ENCODE measurements around the gene ANKFN1.

Gene ANKFN1

DNA sequence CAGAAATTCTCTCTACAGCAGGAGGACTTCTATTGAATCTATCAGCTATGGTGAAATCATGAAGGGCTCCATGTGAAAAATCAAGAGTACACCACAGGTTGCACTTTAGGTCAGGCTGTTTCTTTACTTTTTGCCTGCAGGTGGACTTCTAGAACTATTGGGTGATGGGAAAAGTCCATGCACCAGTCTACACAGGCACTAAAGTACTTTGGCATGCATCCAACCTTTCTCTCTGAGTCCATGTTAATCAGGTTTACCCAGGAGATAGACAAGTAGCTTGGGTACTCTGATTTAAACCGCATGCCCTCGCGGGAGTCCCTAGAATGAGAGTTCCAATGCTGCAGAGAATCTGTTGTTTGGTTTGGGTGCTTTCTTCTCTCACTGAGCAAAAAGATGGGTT is 9.1 kb upstream of the ANKFN1 start:
- no peak for DNase-seq

DNA sequence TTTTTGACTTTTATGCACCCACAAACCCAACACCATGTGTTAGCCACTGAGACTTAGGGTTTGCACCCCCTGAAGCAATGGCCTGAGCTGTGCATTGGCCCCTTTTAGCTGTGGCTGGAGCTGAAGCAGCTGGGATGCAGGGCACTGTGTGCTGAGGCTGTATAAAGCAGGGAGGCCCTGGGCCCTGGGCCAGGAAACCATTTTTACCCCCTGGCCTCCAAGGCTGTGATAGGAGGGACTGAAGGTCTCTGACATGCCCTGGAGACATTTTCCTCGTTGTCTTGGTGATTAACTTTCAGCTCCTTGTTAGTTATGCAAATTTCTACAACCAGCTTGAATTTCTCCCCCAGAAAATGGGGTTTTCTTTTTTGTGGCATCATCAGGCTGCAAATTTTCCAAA is 6.7 kb upstream of the ANKFN1 start:
- DNase-seq, result no peak

DNA sequence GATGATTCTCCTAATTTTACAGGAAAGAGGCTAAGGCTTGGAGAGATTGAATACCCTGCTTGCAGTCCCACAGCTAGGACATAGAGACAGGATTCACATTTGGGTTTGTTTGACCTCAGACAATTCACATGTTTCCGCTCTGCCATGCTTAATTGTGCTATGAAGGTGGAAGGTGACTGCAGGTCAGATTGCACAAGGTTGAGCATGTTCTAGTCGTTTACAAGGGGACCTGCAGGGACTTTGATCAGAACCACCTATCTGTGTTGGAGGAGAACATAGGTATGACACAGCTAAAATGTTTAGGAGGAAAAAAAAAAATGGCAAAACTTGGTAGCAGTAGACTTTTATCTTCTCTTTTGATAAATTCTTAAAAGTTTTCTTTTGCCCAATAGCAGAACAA is 4.9 kb upstream of the ANKFN1 start:
- DNase-seq, result no peak

DNA sequence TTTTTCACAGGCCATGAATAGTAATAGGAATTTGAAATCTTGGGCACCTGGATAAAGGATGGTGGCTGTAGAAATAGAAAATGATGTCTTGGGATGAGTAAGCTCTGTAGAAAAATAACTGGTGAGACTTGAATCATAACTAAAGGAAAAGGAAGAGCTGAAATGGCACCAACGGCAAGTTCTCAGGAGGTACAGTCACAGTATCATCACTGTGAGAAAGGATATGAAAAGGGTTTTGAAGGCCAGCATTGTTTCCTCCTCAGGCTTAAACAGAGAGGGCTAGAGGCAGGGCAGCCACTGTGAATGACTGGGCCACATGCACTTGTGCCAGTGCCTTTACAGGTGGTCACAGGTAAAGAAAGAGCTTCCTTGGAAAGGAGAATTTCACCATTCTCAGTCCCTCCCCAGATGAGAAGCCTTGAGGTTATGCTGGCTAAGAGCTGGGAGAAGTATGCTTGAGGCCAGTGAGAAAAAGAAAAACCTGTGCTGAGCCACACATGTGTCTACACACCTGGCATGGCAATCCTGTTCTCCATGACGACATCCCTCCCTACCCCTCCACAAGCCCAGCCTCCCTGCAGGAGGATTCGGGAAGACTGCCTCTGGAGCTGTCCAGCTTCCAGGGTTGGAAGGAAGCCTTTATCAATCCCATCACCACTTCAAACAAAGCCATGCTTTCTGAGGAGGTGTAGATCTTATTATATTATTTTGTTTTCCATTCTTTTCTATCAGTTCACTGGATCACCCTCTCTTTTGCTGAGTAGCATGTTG is 3.8 kb upstream of the ANKFN1 start:
- no peak for DNase-seq

DNA sequence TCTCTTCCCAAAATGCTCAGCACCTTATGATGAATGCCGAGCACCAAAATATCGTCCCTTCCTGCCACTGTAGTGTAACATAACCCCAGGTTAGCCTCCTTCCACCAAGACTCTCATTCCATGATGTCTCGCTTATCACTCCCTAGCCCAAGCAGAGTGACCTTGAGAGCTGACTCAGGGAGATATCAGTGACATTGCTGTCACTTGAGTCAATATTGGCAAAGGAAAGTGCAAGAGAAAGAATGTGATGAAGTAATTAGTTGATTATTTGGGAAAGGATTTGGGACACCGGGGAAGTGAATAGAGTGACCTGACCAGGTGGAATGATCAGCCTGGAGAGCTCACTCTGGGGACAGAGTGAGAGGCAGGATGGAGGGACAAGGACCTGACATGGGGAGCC is 2.6 kb upstream of the ANKFN1 start:
- DNase-seq, result no peak

DNA sequence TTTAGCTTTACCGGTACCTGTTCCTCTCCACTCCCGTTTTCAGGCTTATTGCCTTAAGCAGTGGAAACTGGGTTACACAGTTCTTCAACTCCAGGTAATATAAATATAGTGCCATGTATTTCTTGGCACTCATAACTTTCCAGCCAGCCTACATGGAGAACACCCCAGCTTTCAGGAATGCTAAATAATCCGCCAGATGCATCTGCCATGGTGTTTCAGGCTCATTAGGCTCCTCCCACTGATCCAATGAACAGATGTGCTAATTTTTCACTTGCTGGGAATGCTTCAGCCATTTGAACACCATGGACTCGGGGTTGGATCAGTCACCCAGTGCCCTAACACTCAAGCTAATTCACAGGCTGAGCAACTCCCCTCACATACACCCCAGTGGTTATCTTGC is 4.6 kb downstream of the ANKFN1 start:
- no peak for DNase-seq

DNA sequence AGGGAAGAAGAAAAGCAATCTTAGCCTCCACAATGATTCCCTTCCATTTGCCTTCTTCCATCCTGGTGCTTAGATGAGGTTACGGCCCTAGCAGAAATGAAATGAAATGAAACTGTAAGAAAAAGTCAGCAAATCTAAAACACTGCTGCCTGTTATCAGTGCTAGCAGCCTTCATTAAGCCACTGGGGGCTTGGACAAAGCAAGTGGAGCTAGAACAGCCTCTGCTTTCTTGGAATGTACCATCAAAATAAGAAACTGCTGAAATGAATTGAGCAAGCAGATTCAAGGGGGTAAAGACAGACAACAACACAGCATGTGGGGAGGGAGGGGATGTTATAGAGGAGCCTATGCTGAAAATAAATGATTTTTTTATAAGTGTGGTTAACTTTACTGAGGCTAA is 5.1 kb downstream of the ANKFN1 start:
- DNase-seq, result no peak

DNA sequence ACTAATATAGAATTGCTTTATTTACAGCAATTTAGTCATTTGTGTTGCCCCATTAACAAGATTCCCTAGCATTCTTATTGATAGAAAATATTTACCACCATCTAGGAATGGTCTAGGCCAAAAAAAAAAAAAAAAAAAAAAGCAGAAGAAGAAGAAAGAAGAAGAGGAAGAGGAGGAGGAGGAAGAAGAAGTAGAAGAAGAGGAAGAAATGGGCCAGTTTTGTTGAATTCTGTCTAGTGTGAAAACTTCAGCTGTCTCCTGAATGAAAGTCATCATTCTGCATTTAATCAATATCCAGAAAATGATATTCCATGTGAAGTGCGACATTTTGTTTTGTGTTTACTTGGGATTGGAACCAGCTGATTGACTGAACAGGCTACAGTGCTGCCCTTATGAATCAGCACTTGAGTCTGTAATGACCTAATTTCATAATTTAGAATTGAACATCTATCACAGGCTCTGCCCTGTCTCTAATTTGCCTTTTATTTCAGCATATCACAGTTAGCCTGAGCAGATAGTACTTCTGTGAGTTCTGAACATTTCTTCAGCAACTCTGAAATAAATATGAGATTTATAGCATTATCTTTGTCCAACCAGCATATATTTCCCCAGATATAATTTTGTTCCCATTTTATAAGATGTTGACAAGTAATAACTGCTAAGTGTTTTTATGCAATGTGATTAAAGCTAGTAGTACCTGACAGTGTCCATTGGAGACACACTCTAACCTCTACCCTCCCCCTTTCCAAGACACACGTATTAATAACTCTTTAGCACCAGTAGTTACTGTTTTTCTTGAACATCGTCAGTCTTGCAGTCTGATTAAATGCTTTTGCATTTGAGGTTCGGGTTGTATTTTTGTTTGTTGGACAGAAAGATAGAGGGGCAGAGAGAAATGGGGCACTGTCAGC is 5.9 kb downstream of the ANKFN1 start:
- DNase-seq, result no peak

DNA sequence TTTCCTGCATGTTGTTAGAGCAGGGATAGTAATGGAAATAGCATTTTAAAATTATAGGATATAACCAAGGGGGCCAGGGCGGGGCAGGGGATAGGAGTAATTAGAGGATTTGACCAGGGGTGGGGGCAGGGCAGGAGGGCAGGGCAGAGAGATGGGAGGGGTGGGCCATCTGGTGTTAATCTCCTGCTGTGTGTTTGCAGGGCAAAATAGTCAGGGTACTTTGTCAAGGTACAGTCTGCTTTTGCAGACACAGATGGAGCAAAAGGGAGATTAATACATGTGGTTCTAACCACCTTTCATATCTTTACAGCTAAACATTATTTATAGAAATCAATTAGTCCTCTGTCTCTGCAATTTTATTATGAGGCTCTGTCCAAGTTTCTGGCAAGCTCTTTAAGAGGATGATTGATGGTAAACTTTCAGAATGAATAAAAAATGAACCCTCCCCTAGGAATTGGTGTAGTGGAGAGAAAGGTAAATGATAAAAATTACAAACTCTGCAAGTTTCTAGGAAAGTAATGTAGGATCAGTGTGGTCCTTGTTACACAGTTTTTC is 6.6 kb downstream of the ANKFN1 start:
- DNase-seq, result no peak

DNA sequence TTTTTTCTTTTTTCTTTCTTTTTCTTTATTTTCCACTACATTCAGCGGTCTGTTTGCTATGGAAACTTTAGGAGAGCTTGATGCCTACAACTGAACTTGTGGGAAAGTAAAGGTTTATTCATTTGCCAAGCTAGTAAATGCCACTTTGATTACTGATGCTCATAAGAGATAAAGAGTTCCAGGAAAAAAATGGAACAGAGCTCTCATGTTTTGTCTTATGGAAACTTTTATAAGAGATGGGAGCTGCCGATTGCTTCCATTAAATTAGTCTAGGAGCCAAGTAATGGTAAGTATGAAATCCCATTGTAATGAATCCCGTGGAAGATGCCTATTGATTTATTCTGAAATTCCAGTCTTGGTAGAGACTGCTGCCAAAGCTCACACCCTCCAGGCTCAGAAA is 7.1 kb downstream of the ANKFN1 start:
- DNase-seq, result no peak

DNA sequence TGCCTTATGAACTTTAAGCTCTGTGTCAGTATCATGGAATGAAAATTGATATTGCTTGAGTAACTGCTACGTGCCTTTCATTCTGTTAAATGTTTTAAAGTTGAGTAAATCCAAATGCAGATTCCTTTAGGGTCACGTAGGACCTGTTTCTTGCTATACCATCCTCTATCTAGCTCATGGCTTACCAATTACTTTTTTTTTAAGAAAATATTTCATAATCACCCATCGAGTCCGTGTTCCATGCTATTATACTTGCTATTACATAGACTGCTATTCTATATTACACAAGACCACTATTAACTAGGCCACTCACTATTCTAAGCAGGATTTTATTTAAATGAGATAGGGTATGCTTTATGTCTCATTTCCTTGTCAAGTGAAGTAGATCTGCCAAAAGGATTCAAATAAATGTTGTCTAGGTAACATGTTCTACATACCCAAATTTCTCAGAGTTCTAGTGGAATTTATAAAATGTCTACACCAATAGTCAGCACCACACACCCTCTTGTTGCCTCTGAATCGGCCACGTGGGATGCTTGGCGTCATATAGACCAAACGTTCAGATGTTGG is 11.9 kb downstream of the ANKFN1 start:
- DNase-seq, result no peak

DNA sequence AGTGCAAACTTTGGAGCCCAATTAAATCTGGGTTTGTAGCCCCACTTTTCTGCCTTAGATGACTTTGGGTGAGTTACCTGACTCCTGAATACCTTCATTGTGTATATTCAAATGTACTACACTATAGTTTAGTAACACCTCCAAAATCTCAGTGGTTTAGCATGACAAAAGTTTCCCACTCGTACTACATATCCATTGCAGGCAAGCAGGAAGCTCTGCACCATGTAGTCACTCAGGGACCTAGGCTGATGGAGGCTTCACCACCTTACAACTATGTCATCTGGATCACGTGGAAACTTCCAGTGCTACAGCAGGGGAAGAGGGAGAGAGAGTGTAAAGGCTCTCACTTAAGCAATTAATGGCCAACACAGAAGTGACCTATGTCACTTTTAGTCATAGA is 14.2 kb downstream of the ANKFN1 start:
- no peak for DNase-seq

DNA sequence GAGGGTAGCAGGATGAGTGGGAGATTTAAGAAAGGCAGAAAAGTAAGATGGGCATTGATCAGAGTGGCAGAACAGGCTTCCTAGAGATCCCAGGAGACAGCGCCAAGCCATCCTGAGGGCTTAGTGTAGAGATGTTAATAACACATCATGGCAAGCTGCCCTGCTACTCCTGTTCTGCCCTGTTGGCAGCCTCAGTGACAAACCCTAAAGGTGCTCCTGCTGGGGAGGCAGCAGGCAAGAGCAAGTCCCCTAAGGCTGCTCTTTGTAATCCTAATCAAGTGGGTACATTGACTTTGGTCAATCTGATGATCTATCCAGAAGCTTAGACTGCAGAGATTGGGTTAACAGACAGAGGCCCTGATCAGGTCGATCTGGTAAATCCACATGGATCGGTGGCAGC is 16.3 kb downstream of the ANKFN1 start:
- no peak for DNase-seq

DNA sequence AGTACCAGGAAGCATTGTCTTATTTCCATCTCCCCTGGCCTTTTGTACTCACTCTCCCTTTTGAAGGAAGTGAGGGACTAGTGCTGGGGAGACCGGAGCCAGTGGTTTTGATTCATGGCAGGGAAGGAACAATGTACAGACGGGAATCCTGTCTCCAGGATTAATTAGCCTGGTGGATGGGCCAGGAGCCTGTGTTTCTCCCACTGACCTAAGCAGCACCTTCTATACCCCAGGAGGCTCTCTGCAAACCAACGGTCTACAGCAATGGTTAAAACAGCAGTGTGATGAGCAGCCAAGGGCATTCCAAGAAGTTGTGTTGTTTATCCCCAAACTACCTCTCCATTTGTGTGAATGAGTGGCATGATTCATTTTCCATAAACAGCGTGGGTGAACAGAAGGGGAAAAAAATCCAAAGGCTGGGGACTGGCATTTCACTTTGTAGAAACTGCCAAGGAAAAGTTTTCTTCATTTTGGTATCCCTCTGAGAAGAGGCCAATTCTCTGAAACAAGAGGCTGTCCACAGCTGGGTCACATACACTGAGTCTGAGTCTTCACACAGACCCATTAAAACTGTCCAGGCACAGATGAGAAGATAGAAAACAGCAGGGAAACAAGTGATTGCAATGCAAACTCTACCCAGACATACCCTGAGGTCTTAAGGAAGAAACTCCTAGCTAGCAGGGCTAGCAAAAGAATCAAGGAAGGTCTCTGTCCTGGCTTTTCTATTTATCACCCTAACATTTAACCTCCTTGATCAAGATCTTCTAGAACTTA is 18.1 kb downstream of the ANKFN1 start:
- DNase-seq, result no peak

DNA sequence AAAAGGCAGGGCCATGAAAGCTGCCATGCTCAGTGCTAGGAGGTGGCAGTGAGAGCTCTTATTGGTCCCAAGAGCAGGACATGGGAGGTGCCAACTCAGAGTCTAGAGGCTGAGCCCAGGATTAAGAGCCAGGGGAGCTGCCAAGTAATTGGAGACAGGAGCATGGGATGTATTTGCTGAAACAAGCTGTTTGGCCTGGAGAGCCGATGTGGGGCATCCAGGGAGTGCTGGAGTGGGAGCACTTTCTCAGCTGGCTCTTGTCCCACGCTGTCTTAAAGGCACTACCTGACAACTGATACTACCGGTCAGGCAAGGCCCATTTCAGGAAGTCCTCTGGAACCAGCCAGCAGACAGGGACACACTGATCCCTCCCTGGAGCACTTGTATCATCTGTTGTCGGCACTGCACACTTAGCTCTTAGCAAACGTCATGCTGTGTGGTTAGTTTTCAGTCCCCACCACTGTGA is 19.3 kb downstream of the ANKFN1 start:
- DNase-seq, result no peak

DNA sequence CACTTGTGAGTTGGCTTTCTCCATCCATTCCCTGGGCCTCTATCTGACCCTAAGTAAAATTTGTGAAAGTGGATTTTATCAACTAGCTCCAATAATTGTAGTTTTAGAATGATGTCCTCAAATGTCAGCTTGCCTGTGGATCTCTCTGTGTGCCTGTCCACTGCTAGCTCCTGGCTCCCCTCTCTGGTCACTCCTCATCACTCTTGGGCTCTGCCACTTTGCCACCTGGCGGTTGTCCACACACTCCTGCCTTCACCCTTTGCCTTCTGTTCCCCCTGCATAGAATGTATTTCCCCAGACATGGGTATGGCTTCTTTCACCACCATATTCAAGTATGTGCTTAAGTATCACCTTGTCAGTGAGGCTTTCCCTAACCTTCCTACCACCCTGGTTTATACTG is 19.8 kb downstream of the ANKFN1 start:
- DNase-seq, result no peak

DNA sequence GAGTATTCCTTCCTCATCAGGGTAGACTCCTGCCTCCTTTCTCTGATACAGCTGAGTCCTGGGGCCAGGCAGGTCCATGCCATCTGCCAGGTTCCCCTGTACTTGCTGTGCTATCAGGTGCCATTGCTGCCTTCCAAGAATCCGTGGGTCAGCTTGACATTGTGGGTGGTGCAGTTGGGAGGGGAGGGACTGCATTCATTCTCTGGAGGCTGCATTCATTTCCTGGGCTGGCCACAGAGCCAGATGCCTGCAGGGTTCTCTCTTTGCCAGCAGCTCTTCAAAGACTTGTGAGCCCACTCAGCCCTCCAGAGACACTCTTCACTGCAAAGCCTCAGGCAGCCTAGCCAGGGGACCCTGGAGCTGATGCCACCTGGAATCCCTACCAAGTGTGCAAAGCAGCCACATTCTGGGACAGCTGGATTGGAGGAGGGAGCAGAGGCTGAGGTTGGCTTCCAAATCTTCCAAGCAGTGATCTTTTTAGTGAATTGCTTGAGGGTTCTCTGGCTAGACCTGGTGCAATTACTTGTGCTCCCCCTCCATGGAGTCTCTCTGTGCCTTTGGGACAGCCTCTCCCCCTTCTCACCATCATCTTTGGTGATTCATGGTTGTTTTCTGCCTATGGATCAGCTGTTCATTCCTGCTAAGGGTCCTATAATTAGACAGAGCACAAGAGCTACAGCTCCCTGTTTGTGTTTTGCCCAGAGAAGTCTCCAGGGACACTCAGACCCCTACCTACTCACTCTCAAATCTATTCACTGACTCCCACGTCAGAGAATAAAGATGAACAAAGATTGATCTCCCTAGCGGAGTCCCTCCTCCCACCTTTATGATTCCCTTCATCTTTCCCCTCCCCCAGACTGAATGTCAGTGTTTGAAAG is 20.9 kb downstream of the ANKFN1 start:
- DNase-seq, result no peak

DNA sequence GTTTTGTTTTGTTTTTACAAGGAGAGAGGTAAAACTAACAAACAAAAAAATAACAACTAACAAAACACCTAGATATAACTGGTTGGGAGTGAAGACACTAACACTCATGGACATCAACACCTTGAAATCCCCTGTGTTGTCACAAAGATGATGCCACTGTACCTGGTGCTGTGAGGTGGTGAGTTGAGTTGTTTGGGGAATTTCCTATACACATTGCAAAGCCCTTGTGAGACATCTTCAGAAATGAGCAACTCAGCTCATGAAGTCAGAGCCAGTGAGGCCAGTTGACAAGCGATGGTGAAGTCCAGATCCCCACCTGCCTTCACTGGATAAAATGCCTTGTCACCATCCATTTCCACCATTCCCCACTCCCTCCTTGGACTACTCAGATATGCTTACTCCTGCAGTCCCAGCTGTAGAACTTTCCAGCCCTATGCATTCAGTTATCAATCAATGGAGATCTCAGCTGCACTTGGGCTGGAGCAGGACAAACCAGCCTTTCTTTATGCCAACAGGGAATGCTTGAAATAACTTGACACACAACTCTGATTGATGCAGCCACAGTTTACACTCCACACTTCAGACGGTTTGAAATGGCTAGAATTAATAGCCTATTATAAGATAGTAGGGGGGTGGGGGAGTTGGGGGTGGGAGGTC is 22.2 kb downstream of the ANKFN1 start:
- no peak for DNase-seq

DNA sequence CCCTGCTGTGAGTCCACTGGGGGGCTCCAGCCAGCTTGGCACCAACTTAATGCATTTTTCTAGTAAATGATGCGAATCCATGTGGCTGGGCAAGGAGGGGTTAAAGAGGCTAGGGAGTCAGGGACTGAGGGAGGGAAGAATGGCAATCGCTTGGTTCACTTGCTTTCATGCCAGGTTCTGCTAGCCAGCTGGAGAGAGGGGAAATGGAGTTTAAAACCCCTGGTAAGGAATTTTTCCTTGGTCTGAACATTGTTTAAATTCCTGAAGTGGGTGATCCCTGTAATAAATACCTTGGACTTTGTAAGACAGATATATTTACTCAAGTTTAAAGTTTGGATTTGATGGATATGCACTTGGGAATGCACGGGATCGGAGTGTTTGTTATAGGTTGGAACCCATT is 22.8 kb downstream of the ANKFN1 start:
- no peak for DNase-seq

DNA sequence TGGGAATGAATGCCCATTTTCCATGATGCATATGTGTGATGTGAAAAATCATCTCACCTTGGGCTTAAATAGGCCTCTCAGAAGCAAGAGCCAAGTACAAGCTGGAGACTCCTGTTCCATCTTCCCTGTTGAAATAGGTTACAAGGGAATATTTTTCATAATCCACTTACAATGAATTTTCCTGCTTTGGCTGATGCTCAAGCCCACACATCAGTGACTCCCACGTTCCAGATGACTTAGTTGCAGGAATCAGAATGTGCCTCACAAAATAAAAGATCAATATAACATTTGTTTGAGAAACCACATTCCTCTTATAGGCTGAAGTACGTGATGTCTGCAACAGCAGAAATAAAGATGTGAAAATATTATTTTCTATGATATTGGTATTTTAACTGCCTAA is 24.1 kb downstream of the ANKFN1 start:
- DNase-seq, result no peak

DNA sequence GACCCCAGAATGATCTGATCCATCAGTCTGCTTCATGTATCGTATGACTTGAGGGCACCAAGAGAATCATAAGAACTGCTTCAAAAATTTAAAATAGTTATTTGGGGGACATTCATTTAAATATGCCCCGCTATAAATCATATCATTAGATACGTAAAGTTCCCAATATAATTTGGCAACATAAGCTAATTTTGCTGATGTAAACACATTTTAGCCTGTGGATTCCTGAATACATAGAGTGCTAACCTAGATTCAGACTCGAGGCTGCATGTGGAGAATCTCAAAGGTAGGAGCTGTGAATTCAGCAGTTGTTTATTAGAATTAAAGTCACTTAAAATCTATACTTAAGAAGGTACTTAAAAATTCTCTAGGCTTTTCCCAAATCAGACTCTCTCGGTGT is 24.9 kb downstream of the ANKFN1 start:
- no peak for DNase-seq

Data from T-helper 1 cell (primary cell).